K562 (cell line): ENCODE data around the gene IFFO2. TPM values are rescaled to one million over a fixed set of nuclear protein-coding genes. Genes with fewer than 3 reads are reported as not detected.

ENCODE experiments used
- ATAC-seq: fragments of 200-7000 bp; cut with Tn5 transposase; 3 replicates; pipeline ENCODE4 v1.9.1; 2020; ENCODE audit warnings: moderate library complexity
- BruUV-seq: library from RNA; stranded (reverse); fragments of 400-500 nt; replicated peaks from 2 replicates; lab custom pipeline; 2021; lab: Mats Ljungman, UMichigan
- CTCF ChIA-PET: fragments of 300-600 bp; formaldehyde crosslinking; extraction: SDS; loops from one replicate; lab custom pipeline; 2021; ENCODE audit warnings: low intra/inter-chr PET ratio; lab: Yijun Ruan, JAX
- POLR2A ChIA-PET: fragments of 300-600, 350-650 bp; sonication (Branson Sonifier 250); formaldehyde crosslinking; extraction: SDS; loops from one replicate; lab custom pipeline; 2021; ENCODE audit warnings: antibody characterized with exemption, inconsistent platforms; lab: Yijun Ruan, JAX
- DNase-seq, 4 experiments: peaks; one replicate each; pipeline versions ENCODE4 v3.0.0 to v3.0.0-alpha.2; 2011 to 2018; ENCODE audit warnings: low spot score in 3 of 4, mixed read lengths in 3 of 4; ENCODE audit errors: extremely low read depth in 1 of 4
- FAIRE-seq: peaks from 2 replicates; lab custom pipeline; 2011; peaks lifted over from hg19 to GRCh38; lab: Jason Lieb, UNC
- H2AFZ ChIP-seq: 2 replicates; pipeline ENCODE4 v1.6.0; 2011; ENCODE audit warnings: low read depth, low read length, control low read depth, inconsistent platforms
- H3K27ac ChIP-seq: fragments of 200-600 bp; 3 replicates; pipeline ENCODE4 v1.8.0; 2011; ENCODE audit warnings: low read depth, mild to moderate bottlenecking, control low read depth, inconsistent platforms, low read length, moderate library complexity, mixed read lengths; ENCODE audit errors: extremely low read depth
- H3K27me3 ChIP-seq, 2 experiments: fragments of 300-600 bp in 1 of 2; 2 replicates in 1 of 2; 3 replicates in 1 of 2; pipeline versions ENCODE4 v1.6.0 to v1.8.0; 2011; ENCODE audit warnings: inconsistent platforms in 2 of 2, low read length in 2 of 2, mild to moderate bottlenecking in 1 of 2, mixed read lengths in 1 of 2, moderate library complexity in 1 of 2; ENCODE audit not compliant: control insufficient read depth in 2 of 2, insufficient read depth in 2 of 2
- H3K36me3 ChIP-seq: fragments of 300-600 bp; 3 replicates; pipeline ENCODE4 v1.8.0; 2011; ENCODE audit warnings: mild to moderate bottlenecking, low read length, inconsistent platforms; ENCODE audit not compliant: control insufficient read depth, insufficient read depth
- H3K4me1 ChIP-seq, 2 experiments: fragments of 200-600 bp in 1 of 2; replicated peaks in 1 of 2; 2 replicates in 1 of 2; 3 replicates in 1 of 2; pipeline versions ENCODE4 v1.5.1 to v1.8.0; 2011; ENCODE audit warnings: inconsistent platforms in 2 of 2, low read length in 2 of 2, mild to moderate bottlenecking in 1 of 2, mixed read lengths in 1 of 2, moderate library complexity in 1 of 2; ENCODE audit not compliant: control insufficient read depth in 2 of 2, insufficient read depth in 2 of 2
- H3K4me2 ChIP-seq: 2 replicates; pipeline ENCODE4 v1.6.1; 2011; ENCODE audit warnings: low read length, control low read depth, inconsistent platforms, mixed read lengths; ENCODE audit not compliant: insufficient read depth
- H3K4me3 ChIP-seq: fragments of 200-600 bp; sonication (generic), shearing (Covaris generic); 2 replicates; pipeline ENCODE4 v1.5.1; 2016; ENCODE audit warnings: control low read depth, inconsistent platforms
- H3K79me2 ChIP-seq: fragments of 200-600 bp; 3 replicates; pipeline ENCODE4 v1.8.0; 2011; ENCODE audit warnings: low read length, inconsistent platforms; ENCODE audit not compliant: control insufficient read depth, insufficient read depth
- H3K9ac ChIP-seq, 2 experiments: 2 replicates each; pipeline versions ENCODE4 v1.6.0 to v1.6.1; 2011; ENCODE audit warnings: low read depth in 2 of 2, low read length in 2 of 2, control low read depth in 1 of 2, inconsistent platforms in 1 of 2, mild to moderate bottlenecking in 1 of 2, mixed read lengths in 1 of 2; ENCODE audit not compliant: insufficient read depth in 1 of 2
- H3K9me1 ChIP-seq: one replicate; pipeline ENCODE4 v1.6.0; 2011; ENCODE audit warnings: inconsistent platforms, mild to moderate bottlenecking, low read length, moderate library complexity; ENCODE audit not compliant: control insufficient read depth, insufficient read depth
- H3K9me3 ChIP-seq: replicated peaks from 2 replicates; pipeline ENCODE4 v1.5.1; 2011; ENCODE audit warnings: low read depth, low read length, inconsistent platforms; ENCODE audit not compliant: control insufficient read depth, insufficient read depth
- H4K20me1 ChIP-seq: replicated peaks from 2 replicates; pipeline ENCODE4 v1.6.1; 2011; ENCODE audit warnings: low read length, inconsistent platforms, mixed read lengths; ENCODE audit not compliant: control insufficient read depth, insufficient read depth
- BACH1 ChIP-seq: fragments of 200-800 bp; sonication (Bioruptor generic); IDR thresholded peaks from 2 replicates; pipeline ENCODE4 v1.6.1; 2016; ENCODE audit warnings: missing genetic modification characterization, missing compliant biosample characterization
- CC2D1A ChIP-seq: fragments of 450-650 bp; IDR thresholded peaks from 2 replicates; pipeline ENCODE4 v1.6.1; 2017; ENCODE audit warnings: mild to moderate bottlenecking
- ELF2 ChIP-seq: fragments of 250-450 bp; sonication (Bioruptor Pico); IDR thresholded peaks from 2 replicates; pipeline ENCODE4 v1.5.0; 2021; ENCODE audit warnings: mild to moderate bottlenecking
- GATAD2B ChIP-seq: fragments of 450-650 bp; IDR thresholded peaks from 2 replicates; pipeline ENCODE4 v1.6.1; 2017; ENCODE audit warnings: mild to moderate bottlenecking, borderline replicate concordance
- KDM1A ChIP-seq, 2 experiments: fragments of 450-650 bp; IDR thresholded peaks; 2 replicates each; pipeline ENCODE4 v1.6.1; 2016; ENCODE audit warnings: mild to moderate bottlenecking in 2 of 2
- KLF6 ChIP-seq: fragments of 250-450 bp; sonication (Bioruptor Pico); IDR thresholded peaks from 2 replicates; pipeline ENCODE4 v1.4.0; 2020; ENCODE audit warnings: mild to moderate bottlenecking, moderate library complexity, borderline replicate concordance
- NRF1 ChIP-seq, 2 experiments: fragments of 450-650 bp; IDR thresholded peaks in 1 of 2; conservative IDR thresholded peaks in 1 of 2; 2 replicates each; pipeline ENCODE4 v1.6.1; 2014; ENCODE audit warnings: mild to moderate bottlenecking in 2 of 2
- RBM25 ChIP-seq: fragments of 200-400 bp; formaldehyde crosslinking; IDR thresholded peaks from 2 replicates; pipeline ENCODE4 v1.6.1; 2018; ENCODE audit warnings: low read length, low read depth, moderate library complexity; ENCODE audit not compliant: severe bottlenecking
- SMARCA5 ChIP-seq: fragments of 450-650 bp; IDR thresholded peaks from 2 replicates; pipeline ENCODE4 v1.6.1; 2016
- SP1 ChIP-seq: sonication (generic); formaldehyde crosslinking; IDR thresholded peaks from 2 replicates; pipeline ENCODE4 v1.8.1; 2022; ENCODE audit warnings: mild to moderate bottlenecking, missing genetic modification reagents
- SUPT5H ChIP-seq: fragments of 450-650 bp; IDR thresholded peaks from 2 replicates; pipeline ENCODE4 v1.6.1; 2016
- TCF7L2 ChIP-seq: fragments of 150-350 bp; IDR thresholded peaks from 2 replicates; pipeline ENCODE4 v1.6.1; 2016; ENCODE audit warnings: low read depth, mild to moderate bottlenecking, low read length, moderate library complexity
- ZFP30 ChIP-seq: fragments of 250-450 bp; sonication (Bioruptor Pico); IDR thresholded peaks from 2 replicates; pipeline ENCODE4 v1.8.0; 2022; ENCODE audit warnings: moderate library complexity, mild to moderate bottlenecking, inconsistent platforms, borderline replicate concordance
- ZNF174 ChIP-seq: fragments of 250-450 bp; sonication (Bioruptor Pico); IDR thresholded peaks from 2 replicates; pipeline ENCODE4 v1.4.0; 2020; ENCODE audit warnings: mild to moderate bottlenecking
- ZNF232 ChIP-seq: sonication (generic); formaldehyde crosslinking; IDR thresholded peaks from 2 replicates; pipeline ENCODE4 v1.8.0; 2022; ENCODE audit warnings: mild to moderate bottlenecking, missing genetic modification reagents
- ZNF449 ChIP-seq: fragments of 250-450 bp; sonication (Bioruptor Pico); IDR thresholded peaks from 2 replicates; pipeline ENCODE4 v1.8.0; 2022; ENCODE audit warnings: moderate library complexity, mild to moderate bottlenecking, inconsistent platforms
- ZNF764 ChIP-seq: fragments of 250-450 bp; sonication (Bioruptor Pico); IDR thresholded peaks from 2 replicates; pipeline ENCODE4 v1.4.0; 2020; ENCODE audit warnings: low read depth, mild to moderate bottlenecking, moderate library complexity
- WGBS: fragments of 100-300 bp; shearing (Covaris generic); methylation state at CpG from one replicate; pipeline ENCODE4 v1.1.6; 2016; ENCODE audit warnings: low coverage, mixed read lengths; ENCODE audit not compliant: insufficient coverage; ENCODE audit errors: missing lambda C conversion rate; 5-methylcytosine and 5-hydroxymethylcytosine counted together
- in situ Hi-C: fragments of 300-500 bp; cut with MboI; formaldehyde crosslinking; loops from 4 replicates; pipeline ENCODE4 v1.15.0; 2018; ENCODE audit warnings: inconsistent platforms, mixed read lengths
- intact Hi-C: fragments of 100-400 bp; cut with micrococcal nuclease; formaldehyde crosslinking; loops from 2 replicates; pipeline ENCODE4 v1.14.2; 2022
- polyA plus RNA-seq, 8 experiments: library from polyadenylated mRNA; depleted of rRNA in 4 of 8; stranded (reverse) in 5 of 8; unstranded in 3 of 8; fragments of >200 nt; fragmentation: Nextera tagmentation in 2 of 8; fragmentation: Illumina TruSeq in 1 of 8; extraction: Ambion mirVana in 2 of 8; extraction: Trizol in 1 of 8; gene quantifications; 2 replicates each; pipeline versions ENCODE4 v1.2.1 to v1.2.3, GENCODE V29; 2011 to 2014; ENCODE audit warnings: inconsistent platforms in 1 of 8, missing spikeins in 1 of 8
- total RNA-seq, 7 experiments: library from RNA; depleted of rRNA in 6 of 7; stranded (reverse); fragments of >200 nt in 6 of 7; fragmentation: Illumina TruSeq in 2 of 7; extraction: Trizol in 2 of 7; gene quantifications; 2 replicates each; pipeline versions ENCODE4 v1.2.1 to v1.2.3, GENCODE V29; 2011 to 2021; ENCODE audit warnings: low replicate concordance in 1 of 7
- TF ChIP-seq, protein P1 (sequence below): IDR thresholded peaks from 2 replicates; pipeline ENCODE4 v1.6.1; 2012; ENCODE audit warnings: low read depth, low read length, improper control_type of control experiment, borderline replicate concordance

IFFO2 gene
- total and polyA plus RNA-seq, 9 of the 15 experiments (the other 6 are each of a cell fraction or from before 2014, with no cell fraction given): 0.15 to 1.0 (median 0.44) TPM; not detected in 2

- no peak overlapping the region for H2AFZ ChIP-seq
- H4K20me1 ChIP-seq: peaks cover 16% of the 10 kb centered on the region
- H3K9me3 ChIP-seq: no peaks in the 10 kb centered on the region
- ATAC-seq: no peak
- no peak for FAIRE-seq
- peaks cover 26 to 28% of the 10 kb centered on the region in 2 experiments for H3K4me1 ChIP-seq
- DNase-seq: no peak
- POLR2A ChIA-PET: interaction anchor here (0.8 to 1.6 kb wide), 6 partner anchors 8 to 72 kb away, joined by 3 to 7 read pairs (median 4); no protein-coding TSS in a partner anchor
- 0 out of 3 replicates have a peak, but pooled peaks cover 6% of the 10 kb centered on the region for H3K36me3 ChIP-seq
- intact Hi-C loops: no loop called here
- H3K27ac ChIP-seq: no peak overlapping the region
- BruUV-seq: no TSS peak
- H3K4me3 ChIP-seq: no peak overlapping the region
- H3K79me2 ChIP-seq: 0 out of 3 replicates have a peak, but pooled peaks cover 2% of the 10 kb centered on the region
- H3K27me3 ChIP-seq: no peaks in the 10 kb centered on the region
- H3K4me2 ChIP-seq: no peak overlapping the region
- 66% methylated on average over 7 of the region's 7 CpGs for WGBS
- in situ Hi-C loops: no loop called here
- CTCF ChIA-PET: no interaction called here
- H3K9me1 ChIP-seq: no peaks in the 10 kb centered on the region
- no peak overlapping the region for H3K9ac ChIP-seq
- TF ChIP-seq, protein P1, sequence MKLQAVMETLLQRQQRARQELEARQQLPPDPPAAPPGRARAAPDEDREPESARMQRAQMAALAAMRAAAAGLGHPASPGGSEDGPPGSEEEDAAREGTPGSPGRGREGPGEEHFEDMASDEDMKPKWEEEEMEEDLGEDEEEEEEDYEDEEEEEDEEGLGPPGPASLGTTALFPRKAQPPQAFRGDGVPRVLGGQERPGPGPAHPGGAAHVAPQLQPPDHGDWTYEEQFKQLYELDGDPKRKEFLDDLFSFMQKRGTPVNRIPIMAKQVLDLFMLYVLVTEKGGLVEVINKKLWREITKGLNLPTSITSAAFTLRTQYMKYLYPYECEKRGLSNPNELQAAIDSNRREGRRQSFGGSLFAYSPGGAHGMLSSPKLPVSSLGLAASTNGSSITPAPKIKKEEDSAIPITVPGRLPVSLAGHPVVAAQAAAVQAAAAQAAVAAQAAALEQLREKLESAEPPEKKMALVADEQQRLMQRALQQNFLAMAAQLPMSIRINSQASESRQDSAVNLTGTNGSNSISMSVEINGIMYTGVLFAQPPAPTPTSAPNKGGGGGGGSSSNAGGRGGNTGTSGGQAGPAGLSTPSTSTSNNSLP: no peak
- TF ChIP-seq GATAD2B (no peak), SP1 (CRISPR knock-in tag) (no peak), NRF1 (conservative IDR thresholded peaks at IDR 0.05 in 1 of 2, IDR thresholded peaks at IDR 0.05 in 1 of 2) (no peak), BACH1 (tag) (no peak), ELF2 (CRISPR knock-in tag) (no peak), KLF6 (no peak), ZFP30 (CRISPR knock-in tag) (no peak), TCF7L2 (no peak), ZNF449 (CRISPR knock-in tag) (no peak), SUPT5H (no peak), ZNF174 (CRISPR knock-in tag) (no peak), KDM1A (IDR thresholded peaks at IDR 0.05) (peak; percentile 91 to 94), RBM25 (peak; percentile 97), ZNF764 (CRISPR knock-in tag) (no peak), SMARCA5 (peak; percentile 94), ZNF232 (CRISPR knock-in tag) (no peak), CC2D1A (no peak)
These were observed 63.4 kb downstream of the IFFO2 start for GRCh38 chr1:18893120-18893519.
